Activated T-cell treated with anti-CD3 and anti-CD28 coated beads, Interleukin-2, amount 50 U/mL, for 72 hours (primary cell): Measurements from ENCODE around the gene IFT80. TPM values are rescaled to one million over a fixed set of nuclear protein-coding genes. Genes with fewer than 3 reads are reported as not detected.
"Not testable (repeated sequence)": the region's sequence is repeated elsewhere in the genome, so short reads cannot be mapped to it uniquely, and the experiment has no call there.

Source experiments
- ATAC-seq, 2 donors: fragments of 150-1000 bp; cut with Tn5 transposase; replicated peaks in 1 of 2; 2 replicates each; pipeline ENCODE4 v1.10.0; 2021; ENCODE audit warnings: moderate library complexity in 2 of 2, mild to moderate bottlenecking in 1 of 2
- DNase-seq, 2 donors: peaks; one replicate each; pipeline ENCODE4 v3.0.0; 2021 to 2022; ENCODE audit warnings: mixed read lengths in 1 of 2
- H3K27ac Mint-ChIP-seq: one replicate; pipeline ENCODE4 v1.8.0; 2022; ENCODE audit warnings: mild to moderate bottlenecking, moderate library complexity, mixed read lengths
- H3K27me3 Mint-ChIP-seq: one replicate; pipeline ENCODE4 v1.8.0; 2022; ENCODE audit warnings: low read depth, mixed read lengths
- H3K36me3 Mint-ChIP-seq, 2 donors: one replicate each; pipeline ENCODE4 v1.8.0; 2022; ENCODE audit warnings: mixed read lengths in 2 of 2, mild to moderate bottlenecking in 1 of 2; ENCODE audit not compliant: insufficient read depth in 2 of 2
- H3K4me1 Mint-ChIP-seq: one replicate; pipeline ENCODE4 v1.8.0; 2022; ENCODE audit warnings: low read depth, mixed read lengths
- H3K4me3 Mint-ChIP-seq, 2 donors: one replicate each; pipeline ENCODE4 v1.8.0; 2022; ENCODE audit warnings: mild to moderate bottlenecking in 2 of 2, mixed read lengths in 2 of 2, moderate library complexity in 2 of 2
- H3K9me3 Mint-ChIP-seq, 2 donors: one replicate each; pipeline ENCODE4 v1.8.0; 2022; ENCODE audit warnings: mixed read lengths in 2 of 2
- total RNA-seq, 2 donors: library from RNA; stranded (reverse); gene quantifications; one replicate each; pipeline ENCODE4 v1.2.3, GENCODE V29; 2022

The IFT80 gene
- total RNA-seq, 2 donors from 2014 or later = 22.2 to 22.7 TPM

GRCh38 chr3:160321821-160322220 lies 77.2 kb downstream of the IFT80 start:
- H3K9me3 Mint-ChIP-seq, H3K36me3 Mint-ChIP-seq, ATAC-seq, H3K27ac Mint-ChIP-seq, DNase-seq, H3K27me3 Mint-ChIP-seq, H3K4me1 Mint-ChIP-seq, H3K4me3 Mint-ChIP-seq: not testable (repeated sequence)

- Mint-ChIP-seq H3K27ac (no peak overlapping the region), H3K9me3 (peaks cover 0 to 3% of the 10 kb centered on the region in 2 donors)
Measured at GRCh38 chr3:160319322-160319721, 79.7 kb downstream of the IFT80 start.

GRCh38 chr3:160314995-160315394 lies 84.0 kb downstream of the IFT80 start:
- ATAC-seq (no peak), DNase-seq (no peak)
- no peaks in the 10 kb centered on the region for H3K27me3 Mint-ChIP-seq
- no peaks in the 10 kb centered on the region for H3K4me1 Mint-ChIP-seq
- peaks cover 0 to 7% of the 10 kb centered on the region in 2 donors for H3K36me3 Mint-ChIP-seq
- no peaks in the 10 kb centered on the region for H3K9me3 Mint-ChIP-seq
- H3K4me3 Mint-ChIP-seq = no peak overlapping the region
- H3K27ac Mint-ChIP-seq = no peak overlapping the region

More at GRCh38 chr3:160319322-160319721, 79.7 kb downstream of the IFT80 start:
- no peaks in the 10 kb centered on the region for H3K27me3 Mint-ChIP-seq
- H3K4me3 Mint-ChIP-seq = no peak overlapping the region
- peaks cover 0 to 6% of the 10 kb centered on the region in 2 donors for H3K36me3 Mint-ChIP-seq
- no peaks in the 10 kb centered on the region for H3K4me1 Mint-ChIP-seq
- ATAC-seq (no peak), DNase-seq (no peak)

GRCh38 chr3:160312014-160312624 lies 86.9 kb downstream of the IFT80 start:
- ATAC-seq (peak in 1 of 2 donors; percentile 86), DNase-seq (no peak)
- Mint-ChIP-seq H3K4me3 (no peak overlapping the region), H3K27me3 (no peaks in the 10 kb centered on the region), H3K4me1 (no peaks in the 10 kb centered on the region), H3K36me3 (peaks cover 2 to 7% of the 10 kb centered on the region in 2 donors), H3K9me3 (no peaks in the 10 kb centered on the region), H3K27ac (no peak overlapping the region)

- H3K9me3 Mint-ChIP-seq = no peaks in the 10 kb centered on the region
- H3K4me1 Mint-ChIP-seq = no peaks in the 10 kb centered on the region
- DNase-seq (no peak), ATAC-seq (no peak)
- H3K4me3 Mint-ChIP-seq = no peak overlapping the region
- no peaks in the 10 kb centered on the region for H3K27me3 Mint-ChIP-seq
- H3K36me3 Mint-ChIP-seq = peaks cover 1 to 3% of the 10 kb centered on the region in 2 donors
- no peak overlapping the region for H3K27ac Mint-ChIP-seq
Measured at GRCh38 chr3:160302806-160303205, 96.2 kb downstream of the IFT80 start.

GRCh38 chr3:160296591-160296990 lies 102.4 kb downstream of the IFT80 start:
- H3K27me3 Mint-ChIP-seq = no peaks in the 10 kb centered on the region
- no peaks in the 10 kb centered on the region for H3K9me3 Mint-ChIP-seq
- no peak overlapping the region for H3K27ac Mint-ChIP-seq

GRCh38 chr3:160291909-160292299 lies 107.1 kb downstream of the IFT80 start:
- H3K36me3 Mint-ChIP-seq = peaks cover 0 to 1% of the 10 kb centered on the region in 2 donors
- H3K27ac Mint-ChIP-seq = no peak overlapping the region
- H3K4me1 Mint-ChIP-seq = no peaks in the 10 kb centered on the region
- ATAC-seq (no peak), DNase-seq (no peak)
- H3K9me3 Mint-ChIP-seq = no peaks in the 10 kb centered on the region
- no peak overlapping the region for H3K4me3 Mint-ChIP-seq
- no peaks in the 10 kb centered on the region for H3K27me3 Mint-ChIP-seq

More at GRCh38 chr3:160296591-160296990, 102.4 kb downstream of the IFT80 start:
- Mint-ChIP-seq H3K4me3 (no peak overlapping the region), H3K4me1 (no peaks in the 10 kb centered on the region), H3K36me3 (peaks cover 0 to 3% of the 10 kb centered on the region in 2 donors)
- DNase-seq (no peak), ATAC-seq (no peak)

- H3K27me3 Mint-ChIP-seq = no peaks in the 10 kb centered on the region
- no peak for DNase-seq
- no peak for ATAC-seq
- H3K9me3 Mint-ChIP-seq = no peaks in the 10 kb centered on the region
- H3K27ac Mint-ChIP-seq = no peak overlapping the region
- H3K4me3 Mint-ChIP-seq = no peak overlapping the region
- no peaks in the 10 kb centered on the region for H3K4me1 Mint-ChIP-seq
- H3K36me3 Mint-ChIP-seq = peaks cover 0 to 1% of the 10 kb centered on the region in 2 donors
Measured at GRCh38 chr3:160291290-160291908, 107.6 kb downstream of the IFT80 start.

GRCh38 chr3:160287666-160288065 lies 111.4 kb downstream of the IFT80 start:
- Mint-ChIP-seq H3K4me1 (no peaks in the 10 kb centered on the region), H3K9me3 (no peaks in the 10 kb centered on the region), H3K4me3 (no peak overlapping the region), H3K27me3 (no peaks in the 10 kb centered on the region), H3K27ac (no peak overlapping the region), H3K36me3 (peaks cover 0 to 2% of the 10 kb centered on the region in 2 donors)
- no peak for ATAC-seq
- no peak for DNase-seq

- no peaks in the 10 kb centered on the region for H3K4me1 Mint-ChIP-seq
- H3K27me3 Mint-ChIP-seq = no peaks in the 10 kb centered on the region
Measured at GRCh38 chr3:160286231-160286630, 112.8 kb downstream of the IFT80 start.

GRCh38 chr3:160280836-160281235 lies 118.2 kb downstream of the IFT80 start:
- Mint-ChIP-seq H3K4me1 (no peaks in the 10 kb centered on the region), H3K27ac (no peak overlapping the region), H3K27me3 (no peaks in the 10 kb centered on the region), H3K4me3 (no peak overlapping the region), H3K9me3 (no peaks in the 10 kb centered on the region), H3K36me3 (peaks cover 0 to 5% of the 10 kb centered on the region in 2 donors)
- DNase-seq (no peak), ATAC-seq (no peak)

More at GRCh38 chr3:160286231-160286630, 112.8 kb downstream of the IFT80 start:
- DNase-seq = no peak
- Mint-ChIP-seq H3K27ac (no peak overlapping the region), H3K9me3 (no peaks in the 10 kb centered on the region), H3K4me3 (no peak overlapping the region), H3K36me3 (peaks cover 0 to 2% of the 10 kb centered on the region in 2 donors)
- ATAC-seq = no peak

- no peak overlapping the region for H3K27ac Mint-ChIP-seq
- no peaks in the 10 kb centered on the region for H3K27me3 Mint-ChIP-seq
- DNase-seq (no peak), ATAC-seq (no peak)
- peaks cover 0 to 5% of the 10 kb centered on the region in 2 donors for H3K36me3 Mint-ChIP-seq
- H3K4me1 Mint-ChIP-seq = no peaks in the 10 kb centered on the region
- no peaks in the 10 kb centered on the region for H3K9me3 Mint-ChIP-seq
- no peak overlapping the region for H3K4me3 Mint-ChIP-seq
Measured at GRCh38 chr3:160279657-160280056, 119.4 kb downstream of the IFT80 start.

GRCh38 chr3:160278210-160278609 lies 120.8 kb downstream of the IFT80 start:
- DNase-seq = no peak
- H3K4me3 Mint-ChIP-seq = no peak overlapping the region
- no peaks in the 10 kb centered on the region for H3K4me1 Mint-ChIP-seq
- H3K36me3 Mint-ChIP-seq = peaks cover 0 to 7% of the 10 kb centered on the region in 2 donors
- H3K27ac Mint-ChIP-seq = no peak overlapping the region
- no peaks in the 10 kb centered on the region for H3K27me3 Mint-ChIP-seq
- ATAC-seq = no peak
- no peaks in the 10 kb centered on the region for H3K9me3 Mint-ChIP-seq

- Mint-ChIP-seq H3K4me1 (no peaks in the 10 kb centered on the region), H3K9me3 (no peaks in the 10 kb centered on the region), H3K27ac (no peak overlapping the region)
Measured at GRCh38 chr3:160265088-160265487, 133.9 kb downstream of the IFT80 start.

More at GRCh38 chr3:160265088-160265487, 133.9 kb downstream of the IFT80 start:
- no peak overlapping the region for H3K4me3 Mint-ChIP-seq
- ATAC-seq (no peak), DNase-seq (no peak)
- no peaks in the 10 kb centered on the region for H3K36me3 Mint-ChIP-seq
- no peaks in the 10 kb centered on the region for H3K27me3 Mint-ChIP-seq
